NCI-H2081 (cell line): Measurements from ENCODE around the gene FAM184A.
"Not testable (repeated sequence)": the region's sequence is repeated elsewhere in the genome, so short reads cannot be mapped to it uniquely, and the experiment has no call there.

ENCODE experiments used
- DNase-seq, 2 experiments: peaks; one replicate each; lab custom pipeline; 2025; lab: John Stamatoyannopoulos, UW

Gene FAM184A

GRCh38 chr6:119100115-119100514 lies 21.7 kb upstream of the FAM184A start:
- no peak for DNase-seq

GRCh38 chr6:119097815-119098361 lies 19.4 kb upstream of the FAM184A start:
- not testable (repeated sequence) for DNase-seq

GRCh38 chr6:119096721-119097565 lies 18.5 kb upstream of the FAM184A start:
- no peak for DNase-seq

- DNase-seq = no peak
Observed at GRCh38 chr6:119090256-119090655, 11.8 kb upstream of the FAM184A start.

DNA sequence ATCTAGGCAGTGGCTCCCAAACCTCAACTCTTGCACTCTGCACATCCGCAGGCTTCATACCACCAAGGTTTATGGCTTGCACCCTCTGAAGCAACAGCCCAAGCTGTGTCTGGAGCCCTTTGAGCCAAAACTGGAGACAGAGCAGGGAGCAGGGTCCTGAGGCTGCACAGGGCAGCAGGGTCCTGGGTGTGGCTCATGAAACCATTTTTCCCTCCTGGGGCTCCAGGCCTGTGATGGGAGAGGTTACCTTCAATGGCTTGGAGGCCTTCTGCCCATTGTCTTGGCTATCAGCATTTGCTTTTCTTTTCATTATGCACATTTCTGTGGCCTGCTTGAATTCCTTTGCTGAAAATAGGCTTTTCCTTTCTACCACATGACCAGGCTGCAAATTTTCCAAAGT lies 6.3 kb upstream of the FAM184A start:
- no peak for DNase-seq

- no peak for DNase-seq
Observed at GRCh38 chr6:119083007-119083406, 4.5 kb upstream of the FAM184A start.

- DNase-seq = no peak
Observed at GRCh38 chr6:119079283-119079809, 882 bp upstream of the FAM184A start.

DNA sequence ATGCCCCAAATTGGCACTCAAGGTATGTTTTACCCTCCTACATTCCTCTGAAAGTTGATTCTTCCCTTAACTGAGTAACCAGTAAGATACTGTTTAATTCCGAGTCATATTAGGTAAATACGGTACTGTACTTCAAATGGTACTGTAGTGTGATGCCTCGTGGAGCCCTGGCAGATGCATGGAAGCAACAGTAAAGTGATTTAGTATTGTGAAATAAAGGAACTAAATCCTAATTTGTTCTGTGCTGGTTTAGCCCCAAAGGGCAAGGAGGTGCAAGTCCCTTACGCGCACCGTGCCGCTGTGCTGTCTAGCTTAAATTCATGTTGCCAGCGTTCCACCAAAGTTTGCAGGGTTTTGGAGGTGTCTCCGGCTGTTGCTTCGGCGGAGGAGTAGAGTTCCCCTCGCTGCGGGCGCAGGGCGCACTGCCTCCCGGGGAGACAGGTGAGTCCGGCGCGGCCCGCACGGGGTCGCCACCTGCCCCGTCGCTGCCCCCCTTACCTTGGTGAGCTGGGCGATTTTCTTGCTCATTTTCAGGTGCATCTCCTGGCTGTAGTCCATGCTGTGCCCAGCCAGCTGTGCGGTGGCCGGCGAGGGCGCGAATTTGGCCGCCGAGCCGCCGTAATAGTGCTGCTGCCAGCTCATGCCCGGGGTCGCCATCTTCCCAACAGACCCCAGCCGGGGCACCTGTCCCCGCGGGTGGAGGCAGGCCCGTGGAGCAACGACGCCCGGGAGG lies 655 bp downstream of the FAM184A start:
- DNase-seq = peak; percentile 2 to 35

- no peak for DNase-seq
Observed at GRCh38 chr6:119077391-119077642, 1.1 kb downstream of the FAM184A start.

- no peak for DNase-seq
Observed at GRCh38 chr6:119076576-119077390, 1.7 kb downstream of the FAM184A start.

DNA sequence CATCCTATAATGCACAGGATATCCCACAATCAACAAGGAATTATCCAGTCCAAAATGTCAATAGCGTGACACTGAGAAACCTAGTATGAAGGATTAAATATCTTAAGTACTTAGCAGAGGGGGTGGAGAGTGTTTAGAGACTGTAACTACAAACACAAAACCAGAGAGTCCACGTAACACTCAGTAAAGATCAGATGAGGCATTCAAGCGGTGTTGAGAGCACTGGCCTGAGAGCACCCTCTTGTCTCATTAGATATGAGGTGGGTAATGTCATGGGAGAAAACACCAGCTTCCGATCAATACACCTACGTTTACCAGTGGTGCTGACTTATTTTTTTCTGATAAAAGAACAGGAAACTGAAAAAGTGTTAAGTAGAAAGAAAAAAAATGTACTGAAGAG lies 2.3 kb downstream of the FAM184A start:
- DNase-seq = no peak

GRCh38 chr6:119075200-119075981 lies 3.1 kb downstream of the FAM184A start:
- no peak for DNase-seq

DNA sequence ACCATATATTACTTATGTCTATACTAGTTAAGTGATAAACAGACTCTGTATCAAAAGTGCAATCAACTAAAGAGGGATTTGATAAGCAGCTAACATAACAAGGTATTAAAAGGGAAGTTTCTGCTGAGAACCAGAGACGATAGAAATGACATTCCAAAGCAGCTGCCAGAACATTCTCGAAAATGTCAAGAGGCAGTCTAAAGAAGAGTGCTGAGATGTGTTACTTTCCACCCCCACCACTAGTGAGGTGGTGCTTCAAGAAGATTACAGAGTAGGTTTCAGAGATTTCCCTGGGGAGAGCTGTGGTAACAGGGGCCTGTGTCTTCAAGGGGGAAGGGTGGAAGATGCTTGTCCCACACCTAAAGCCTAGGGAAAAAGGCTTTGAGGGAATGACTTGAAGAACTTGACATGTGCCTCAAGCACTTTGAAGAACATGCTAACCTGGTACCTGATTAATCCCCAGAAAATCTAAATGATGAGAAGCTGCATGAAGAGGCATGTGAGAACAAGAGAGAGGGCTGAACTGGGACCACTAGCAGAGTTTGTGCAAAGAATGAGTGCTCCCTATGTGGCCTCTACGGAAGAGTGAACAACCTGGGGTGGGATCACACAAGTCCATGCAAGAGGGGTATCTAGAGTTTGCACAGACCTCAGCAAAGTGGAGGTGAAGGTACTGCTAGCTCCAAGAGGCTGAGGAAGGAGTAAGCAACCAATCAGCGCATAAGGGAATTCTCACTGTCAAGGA lies 5.0 kb downstream of the FAM184A start:
- DNase-seq = no peak

GRCh38 chr6:119071576-119071975 lies 6.9 kb downstream of the FAM184A start:
- no peak for DNase-seq

DNA sequence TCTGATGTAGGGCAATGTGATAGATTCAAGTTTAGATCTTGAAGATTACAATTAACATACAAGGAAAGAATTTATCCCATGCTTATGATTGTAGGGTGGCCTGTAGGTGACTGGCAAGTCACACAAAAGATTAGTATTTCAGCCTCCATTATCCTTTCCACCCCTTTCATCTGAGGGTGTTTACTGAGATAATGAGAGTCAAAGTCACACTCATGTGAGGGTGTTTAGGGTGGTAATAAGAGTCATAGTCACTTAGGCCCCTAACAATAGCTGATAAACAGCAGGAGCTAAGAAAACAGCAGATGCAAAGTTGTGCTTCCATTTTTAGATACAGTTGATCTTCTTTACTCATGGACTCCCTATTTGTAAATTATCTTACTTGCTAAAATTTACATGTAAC lies 11.4 kb downstream of the FAM184A start:
- DNase-seq = peak in 1 of 2 experiments; percentile 21

DNA sequence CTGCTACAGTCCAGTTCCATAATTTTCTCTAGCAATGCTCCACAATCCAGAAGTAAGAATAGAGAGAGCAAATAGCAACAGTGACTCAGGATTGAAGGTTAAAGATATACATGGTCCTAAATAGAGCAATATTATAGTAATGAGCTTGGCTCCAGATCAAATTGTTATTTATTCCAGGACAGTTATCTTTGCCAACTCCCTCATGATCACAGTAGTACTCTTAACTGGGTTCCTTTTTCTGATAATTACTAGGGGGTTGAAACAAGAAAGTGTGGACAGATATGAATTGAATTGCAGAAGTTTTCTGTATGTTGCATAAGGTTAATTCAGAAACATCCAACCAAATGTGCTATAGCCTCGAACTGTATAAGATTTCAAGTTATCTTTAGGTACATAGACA lies 11.9 kb downstream of the FAM184A start:
- DNase-seq = peak in 1 of 2 experiments; percentile 2

- no peak for DNase-seq
Observed at GRCh38 chr6:119065955-119066354, 12.5 kb downstream of the FAM184A start.

GRCh38 chr6:119065382-119065781 lies 13.1 kb downstream of the FAM184A start:
- no peak for DNase-seq

DNA sequence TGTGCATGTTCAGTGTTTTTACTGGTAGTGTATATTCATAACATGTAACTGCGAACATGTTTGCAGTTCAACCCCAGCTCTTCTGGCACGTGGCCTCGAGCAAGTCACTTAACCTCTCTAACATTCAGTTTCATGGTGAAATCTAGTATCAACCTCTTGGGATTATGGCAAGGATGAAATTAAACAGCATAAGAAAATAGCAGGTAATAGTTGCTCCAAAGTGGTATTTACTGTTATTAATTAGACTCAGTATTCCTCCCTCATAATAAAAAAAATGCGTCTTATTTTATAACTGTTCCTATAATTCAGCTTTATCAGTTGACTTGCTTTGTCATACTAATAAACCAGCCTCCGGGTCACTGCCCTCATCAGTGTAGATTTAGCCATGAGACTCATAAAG lies 15.0 kb downstream of the FAM184A start:
- no peak for DNase-seq

- no peak for DNase-seq
Observed at GRCh38 chr6:119061215-119061614, 17.2 kb downstream of the FAM184A start.
